Hepatic stellate cell (primary cell): ENCODE data around the gene UBA1.

ENCODE experiments used
- DNase-seq: peaks from one replicate; pipeline ENCODE4 v3.0.0; 2011; ENCODE audit warnings: low spot score

UBA1 gene

GRCh38 chrX:47187106-47187677 lies 6.4 kb upstream of the UBA1 start:
- DNase-seq = no peak

DNA sequence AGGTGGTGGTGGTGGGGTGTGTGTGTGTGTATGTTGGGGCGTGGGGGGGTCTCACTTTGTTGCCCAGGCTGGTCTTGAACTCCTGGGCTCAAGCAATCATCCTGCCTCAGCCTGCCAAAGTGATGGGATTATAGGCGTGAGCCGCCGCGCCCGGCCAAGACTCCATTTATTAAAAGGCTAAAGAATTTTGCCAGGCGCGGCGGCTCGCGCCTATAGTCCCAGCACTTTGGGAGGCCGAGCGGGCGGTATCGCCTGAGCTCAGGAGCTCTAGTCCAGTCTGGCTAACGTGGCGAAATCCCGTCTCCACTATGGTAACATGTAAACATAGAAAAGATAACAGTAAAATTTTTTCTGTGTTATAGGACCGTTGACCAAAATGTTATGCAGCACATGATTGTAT lies 3.7 kb upstream of the UBA1 start:
- no peak for DNase-seq

DNA sequence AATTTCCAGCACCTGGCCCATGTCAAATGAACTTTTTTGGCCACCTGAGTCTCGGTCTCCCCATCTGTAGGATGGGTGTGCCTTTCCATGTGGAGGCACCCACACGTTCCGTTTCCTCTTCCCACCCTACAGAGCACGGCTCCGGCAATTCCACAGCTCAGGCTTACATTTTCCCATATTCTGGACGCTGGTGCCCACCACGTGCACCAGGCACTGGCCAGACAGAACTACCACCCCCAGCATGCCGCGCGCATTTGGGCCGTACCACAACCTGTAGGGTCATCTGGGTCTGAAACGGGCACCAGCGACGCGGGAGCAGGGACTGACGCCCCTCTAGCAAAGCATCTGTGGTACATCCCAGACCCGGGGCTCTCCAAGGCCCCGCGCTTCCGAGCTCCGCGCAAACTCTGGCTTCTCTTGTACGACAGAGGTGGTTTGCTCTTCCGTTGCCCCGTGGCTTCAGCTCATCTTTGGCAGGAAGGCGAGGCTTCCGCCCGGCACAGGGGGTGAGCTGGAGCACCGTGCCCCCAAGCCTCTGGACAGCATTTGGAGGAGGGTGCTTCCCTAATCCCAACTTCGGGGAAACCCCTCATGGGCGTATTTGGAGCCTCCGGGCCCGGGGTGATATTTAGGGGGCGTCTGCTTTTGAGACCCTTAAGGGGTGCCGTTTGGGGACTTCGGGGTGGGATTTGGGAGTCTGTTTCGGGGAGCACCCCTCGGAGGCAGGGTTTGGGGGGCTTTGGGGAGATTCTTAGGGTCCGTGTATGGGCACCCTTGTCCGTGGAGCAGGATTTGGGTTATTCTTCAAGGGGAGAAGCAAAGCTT lies 3.0 kb upstream of the UBA1 start:
- peak; percentile 92 for DNase-seq

DNA sequence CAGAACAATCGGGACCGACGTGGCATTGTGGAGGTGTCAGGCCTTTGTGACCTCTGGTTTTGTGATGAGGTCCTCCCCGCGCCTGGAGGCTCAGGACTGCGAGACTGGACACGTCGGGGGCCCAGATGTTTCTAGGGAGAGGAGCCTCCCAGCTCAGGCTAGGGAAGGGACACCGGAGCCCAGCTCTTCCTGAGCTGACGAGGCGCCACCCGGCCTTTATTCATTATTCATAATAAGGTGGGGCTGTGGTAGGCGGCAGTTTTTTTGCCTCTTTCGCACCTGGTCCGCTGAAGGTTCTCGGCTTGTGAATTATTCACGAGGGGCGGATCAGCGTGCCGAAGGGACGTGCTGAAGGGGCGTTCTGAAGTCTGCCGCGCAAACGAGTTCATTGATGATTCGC lies 2.3 kb upstream of the UBA1 start:
- no peak for DNase-seq

- no peak for DNase-seq
These were observed 1.7 kb upstream of the UBA1 start for GRCh38 chrX:47191806-47192401.

GRCh38 chrX:47194194-47194787 lies 662 bp downstream of the UBA1 start:
- no peak for DNase-seq

- DNase-seq = no peak
These were observed 2.5 kb downstream of the UBA1 start for GRCh38 chrX:47196098-47196497.

GRCh38 chrX:47197526-47197925 lies 3.9 kb downstream of the UBA1 start:
- DNase-seq = no peak

DNA sequence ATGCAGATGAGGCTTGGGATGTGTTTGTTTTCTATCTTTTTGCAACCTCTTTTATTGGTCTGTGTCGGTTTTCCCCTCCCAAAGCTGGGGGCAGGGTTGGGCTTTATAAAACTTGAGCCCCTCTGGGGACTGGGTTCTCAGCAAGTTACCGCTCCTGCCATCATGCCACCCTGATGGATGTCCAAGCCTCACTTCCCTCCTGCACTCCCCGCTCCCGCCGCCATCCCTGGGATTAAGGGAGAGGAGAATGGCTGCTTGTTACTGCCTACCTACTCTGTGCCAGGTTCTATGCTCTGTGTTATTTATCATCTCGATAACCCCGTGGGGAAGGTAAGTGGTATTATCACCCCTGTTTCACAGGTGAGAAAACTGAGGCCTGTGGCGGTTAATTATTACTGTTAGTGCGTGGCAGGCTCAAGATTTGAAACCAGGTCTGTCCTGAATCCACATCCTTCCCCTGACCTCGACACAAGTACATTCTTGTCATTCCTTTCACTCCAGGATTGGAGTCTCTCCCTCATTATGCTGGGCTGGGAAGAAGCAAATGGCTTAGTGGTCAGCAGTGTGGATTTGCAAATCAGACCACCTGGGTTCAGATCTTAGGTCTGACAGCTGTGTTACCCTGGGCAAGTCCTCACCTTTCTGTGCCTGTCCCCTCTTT lies 4.5 kb downstream of the UBA1 start:
- DNase-seq = peak; percentile 46

GRCh38 chrX:47198687-47199080 lies 5.1 kb downstream of the UBA1 start:
- DNase-seq = no peak

DNA sequence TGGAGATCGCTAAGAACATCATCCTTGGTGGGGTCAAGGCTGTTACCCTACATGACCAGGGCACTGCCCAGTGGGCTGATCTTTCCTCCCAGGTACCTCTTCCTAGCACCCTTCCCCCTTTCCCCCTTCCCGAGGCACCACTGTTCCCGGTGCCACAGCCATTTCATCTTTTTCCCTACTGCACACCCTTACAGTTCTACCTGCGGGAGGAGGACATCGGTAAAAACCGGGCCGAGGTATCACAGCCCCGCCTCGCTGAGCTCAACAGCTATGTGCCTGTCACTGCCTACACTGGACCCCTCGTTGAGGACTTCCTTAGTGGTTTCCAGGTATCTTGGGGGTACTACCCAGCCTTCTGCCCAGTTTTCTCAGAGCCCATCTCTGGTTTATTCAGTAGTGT lies 5.7 kb downstream of the UBA1 start:
- DNase-seq = no peak

- no peak for DNase-seq
These were observed 6.9 kb downstream of the UBA1 start for GRCh38 chrX:47200385-47201150.

DNA sequence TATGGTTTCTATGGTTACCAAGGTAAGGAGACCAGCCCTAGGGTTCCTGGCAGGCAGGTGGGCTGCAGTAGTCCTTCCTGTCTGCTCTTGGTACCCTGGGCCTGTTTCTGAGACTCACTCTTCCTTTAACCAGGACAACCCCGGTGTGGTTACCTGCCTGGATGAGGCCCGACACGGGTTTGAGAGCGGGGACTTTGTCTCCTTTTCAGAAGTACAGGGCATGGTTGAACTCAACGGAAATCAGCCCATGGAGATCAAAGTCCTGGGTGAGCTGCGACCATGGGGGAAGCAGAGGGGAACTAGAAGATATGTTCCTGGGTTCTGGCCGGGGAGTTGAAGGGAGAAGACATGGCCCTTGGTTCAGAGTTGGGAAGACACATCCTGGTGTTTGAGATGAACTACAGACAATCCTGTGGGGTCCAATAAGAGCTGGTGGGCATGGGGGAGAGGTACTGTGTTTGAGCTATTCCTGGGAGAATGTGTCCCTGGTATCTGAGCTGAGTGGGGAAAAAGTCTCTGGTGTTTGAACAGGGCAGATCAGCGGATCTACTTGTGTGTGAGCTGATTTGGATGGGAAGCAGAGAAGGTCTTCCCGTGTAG lies 7.8 kb downstream of the UBA1 start:
- no peak for DNase-seq

DNA sequence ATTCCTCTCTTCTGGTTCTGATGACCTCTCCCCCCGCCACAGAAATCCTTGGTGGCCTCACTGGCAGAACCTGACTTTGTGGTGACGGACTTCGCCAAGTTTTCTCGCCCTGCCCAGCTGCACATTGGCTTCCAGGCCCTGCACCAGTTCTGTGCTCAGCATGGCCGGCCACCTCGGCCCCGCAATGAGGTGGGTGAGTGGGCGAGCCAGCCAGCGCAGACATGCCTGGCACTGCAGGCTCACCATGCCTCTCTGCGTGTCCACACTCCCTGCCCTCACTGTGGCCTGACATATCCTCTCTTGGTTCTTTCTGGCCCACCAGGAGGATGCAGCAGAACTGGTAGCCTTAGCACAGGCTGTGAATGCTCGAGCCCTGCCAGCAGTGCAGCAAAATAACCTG lies 8.7 kb downstream of the UBA1 start:
- DNase-seq = no peak

DNA sequence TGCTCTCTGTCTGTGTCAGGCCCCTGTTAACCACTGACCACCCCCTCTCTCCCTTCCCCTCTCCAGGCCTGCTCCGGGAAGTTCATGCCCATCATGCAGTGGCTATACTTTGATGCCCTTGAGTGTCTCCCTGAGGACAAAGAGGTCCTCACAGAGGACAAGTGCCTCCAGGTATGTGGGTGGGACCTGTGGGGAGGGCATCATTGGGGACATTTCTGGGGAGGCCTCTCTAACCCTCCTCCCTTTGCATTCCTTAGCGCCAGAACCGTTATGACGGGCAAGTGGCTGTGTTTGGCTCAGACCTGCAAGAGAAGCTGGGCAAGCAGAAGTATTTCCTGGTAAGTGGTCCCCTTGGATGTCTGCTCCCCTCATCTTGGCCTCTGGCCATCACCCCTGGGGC lies 9.2 kb downstream of the UBA1 start:
- no peak for DNase-seq

GRCh38 chrX:47204970-47205369 lies 11.3 kb downstream of the UBA1 start:
- no peak for DNase-seq

DNA sequence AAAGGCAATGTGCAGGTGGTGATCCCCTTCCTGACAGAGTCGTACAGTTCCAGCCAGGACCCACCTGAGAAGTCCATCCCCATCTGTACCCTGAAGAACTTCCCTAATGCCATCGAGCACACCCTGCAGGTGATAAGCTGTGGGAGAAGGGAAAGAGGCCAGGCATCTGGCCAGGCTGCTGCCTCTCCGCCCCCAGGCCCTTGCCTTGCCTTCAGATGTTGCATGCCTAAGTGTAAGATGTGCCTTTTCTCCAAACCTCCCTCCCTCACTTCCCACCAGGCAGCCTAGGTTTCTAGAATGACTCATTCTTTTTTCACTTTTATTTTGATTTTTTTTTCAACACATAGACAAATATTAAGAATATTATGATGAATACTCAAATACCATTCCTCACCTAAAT lies 12.7 kb downstream of the UBA1 start:
- DNase-seq = no peak

- no peak for DNase-seq
These were observed 14.5 kb downstream of the UBA1 start for GRCh38 chrX:47208108-47208507.

- DNase-seq = no peak
These were observed 16.0 kb downstream of the UBA1 start for GRCh38 chrX:47209508-47210238.

DNA sequence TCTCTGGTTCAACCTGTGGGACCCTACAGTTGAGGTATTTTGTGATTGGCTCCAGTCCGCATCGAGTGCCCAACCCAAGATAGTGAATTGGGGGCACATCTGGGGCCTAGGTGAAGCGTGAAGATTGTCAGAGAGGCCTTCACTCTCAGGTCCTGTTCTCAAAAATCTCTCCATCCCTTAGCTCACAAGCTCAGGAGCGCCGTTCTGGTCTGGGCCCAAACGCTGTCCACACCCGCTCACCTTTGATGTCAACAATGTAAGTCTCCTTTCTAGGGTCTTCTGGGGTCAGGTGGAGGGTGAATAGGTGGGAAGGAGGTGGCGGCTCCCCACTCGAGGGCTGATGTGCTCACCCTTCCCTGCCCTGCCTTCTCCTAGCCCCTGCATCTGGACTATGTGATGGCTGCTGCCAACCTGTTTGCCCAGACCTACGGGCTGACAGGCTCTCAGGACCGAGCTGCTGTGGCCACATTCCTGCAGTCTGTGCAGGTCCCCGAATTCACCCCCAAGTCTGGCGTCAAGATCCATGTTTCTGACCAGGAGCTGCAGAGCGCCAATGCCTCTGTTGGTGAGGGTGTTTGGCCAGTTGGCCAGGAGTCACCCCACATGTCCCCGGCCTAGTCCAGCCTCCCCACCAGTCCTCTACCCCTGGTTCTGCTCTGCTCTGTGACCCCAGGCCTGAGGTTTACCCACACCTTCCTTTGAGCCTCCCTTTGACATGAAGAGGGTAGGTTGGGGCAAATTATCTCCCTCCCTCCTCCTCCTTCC lies 17.2 kb downstream of the UBA1 start:
- DNase-seq = no peak
